Measurements from ENCODE around the gene PTMA.

DNA sequence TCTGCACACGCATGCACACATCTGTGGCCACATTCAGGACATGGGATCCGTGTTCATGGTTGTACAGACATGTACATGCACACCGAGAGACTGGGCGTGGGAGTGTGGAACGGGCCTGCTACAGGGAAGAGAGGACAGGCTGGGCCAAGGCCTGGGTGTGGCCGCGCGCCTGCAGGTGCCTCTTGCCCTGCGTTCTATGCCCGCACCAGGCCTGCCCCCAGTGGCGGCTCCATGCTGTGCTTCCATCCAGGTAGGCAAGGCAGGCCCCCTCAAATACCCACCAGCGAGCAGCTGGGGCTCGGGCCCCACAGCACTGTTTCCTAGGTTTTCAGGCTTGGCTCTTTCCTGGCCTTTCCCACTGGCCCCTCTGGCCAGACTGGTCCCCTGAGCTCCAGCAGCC, 15.5 kb upstream of the PTMA start:
- TF ChIP-seq, protein P1, sequence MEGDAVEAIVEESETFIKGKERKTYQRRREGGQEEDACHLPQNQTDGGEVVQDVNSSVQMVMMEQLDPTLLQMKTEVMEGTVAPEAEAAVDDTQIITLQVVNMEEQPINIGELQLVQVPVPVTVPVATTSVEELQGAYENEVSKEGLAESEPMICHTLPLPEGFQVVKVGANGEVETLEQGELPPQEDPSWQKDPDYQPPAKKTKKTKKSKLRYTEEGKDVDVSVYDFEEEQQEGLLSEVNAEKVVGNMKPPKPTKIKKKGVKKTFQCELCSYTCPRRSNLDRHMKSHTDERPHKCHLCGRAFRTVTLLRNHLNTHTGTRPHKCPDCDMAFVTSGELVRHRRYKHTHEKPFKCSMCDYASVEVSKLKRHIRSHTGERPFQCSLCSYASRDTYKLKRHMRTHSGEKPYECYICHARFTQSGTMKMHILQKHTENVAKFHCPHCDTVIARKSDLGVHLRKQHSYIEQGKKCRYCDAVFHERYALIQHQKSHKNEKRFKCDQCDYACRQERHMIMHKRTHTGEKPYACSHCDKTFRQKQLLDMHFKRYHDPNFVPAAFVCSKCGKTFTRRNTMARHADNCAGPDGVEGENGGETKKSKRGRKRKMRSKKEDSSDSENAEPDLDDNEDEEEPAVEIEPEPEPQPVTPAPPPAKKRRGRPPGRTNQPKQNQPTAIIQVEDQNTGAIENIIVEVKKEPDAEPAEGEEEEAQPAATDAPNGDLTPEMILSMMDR (IDR thresholded peaks at IDR 0.05) = no peak
- TF ChIP-seq EZH2phosphoT487 (IDR thresholded peaks at IDR 0.05) = no peak
